Activated T-helper 1 cell treated with Interleukin-2 at 50 U/mL for 16 hours (primary cell): Measurements from ENCODE around the gene ZNF524.

ENCODE experiments used
- DNase-seq: peaks from one replicate; pipeline ENCODE4 v3.0.0-alpha.2; 2020; ENCODE audit warnings: low read depth

The ZNF524 gene

GRCh38 chr19:55620410-55621204, 20.5 kb downstream of the ZNF524 start:
- DNase-seq: no peak

DNA sequence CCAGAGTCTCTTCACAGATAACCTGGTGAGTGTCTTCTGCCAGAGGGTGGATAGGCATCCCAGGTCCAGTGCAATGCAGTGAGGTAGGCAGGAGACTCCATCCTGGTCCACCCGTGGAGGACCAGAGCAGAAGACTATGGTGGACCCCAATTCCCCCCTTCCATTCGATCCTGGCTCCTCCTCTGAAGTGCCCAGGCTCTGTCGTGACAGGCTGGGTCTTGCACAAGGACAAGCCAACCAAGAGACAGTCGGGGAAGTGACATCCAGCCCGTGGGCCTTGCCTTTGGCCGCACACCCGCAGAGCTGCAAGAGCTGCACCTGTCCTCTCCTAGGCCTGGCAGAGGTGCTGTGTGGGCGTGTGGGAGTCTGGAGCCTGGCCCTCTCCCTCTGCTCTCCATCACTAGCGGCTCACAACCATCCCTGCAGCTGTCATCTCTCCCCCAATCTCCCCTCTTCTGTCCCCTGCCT, 21.2 kb downstream of the ZNF524 start:
- DNase-seq: no peak

- no peak for DNase-seq
These were observed 21.7 kb downstream of the ZNF524 start for GRCh38 chr19:55621673-55622231.

DNA sequence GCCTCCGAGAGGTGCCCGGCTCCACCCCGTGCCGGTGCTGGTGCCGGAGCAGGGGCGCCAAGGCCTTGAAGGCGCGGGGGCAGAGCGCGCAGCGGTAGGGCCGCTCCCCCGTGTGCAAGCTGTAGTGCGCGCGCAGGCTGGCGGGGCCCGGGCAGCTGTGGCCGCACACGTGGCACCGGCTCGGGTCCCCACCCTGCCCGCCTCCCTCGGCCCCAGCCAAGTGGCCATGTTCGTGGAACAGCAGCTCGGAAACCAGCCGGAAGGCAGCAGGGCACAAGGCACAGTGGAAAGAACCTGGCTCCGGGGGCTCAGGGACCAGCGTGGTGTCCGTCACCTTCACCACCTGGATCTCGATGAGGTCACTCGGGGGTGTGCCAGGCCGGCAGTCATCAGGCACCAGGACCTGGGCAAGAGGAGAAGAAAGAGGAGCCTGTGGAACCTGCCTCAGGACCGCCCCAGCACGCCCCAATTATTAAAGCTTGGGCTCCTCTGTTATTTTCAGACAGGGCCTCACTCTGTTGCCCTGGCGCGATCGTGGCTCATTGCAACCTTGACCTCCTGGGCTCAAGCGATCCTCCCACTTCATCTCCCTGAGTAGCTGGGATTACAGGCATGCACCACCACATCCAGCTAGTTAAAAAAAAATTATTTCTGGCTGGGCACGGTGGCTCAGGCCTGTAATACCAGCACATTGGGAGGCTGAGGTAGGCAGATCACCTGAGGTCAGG, 22.3 kb downstream of the ZNF524 start:
- no peak for DNase-seq

- no peak for DNase-seq
These were observed 23.0 kb downstream of the ZNF524 start for GRCh38 chr19:55623130-55623529.

- no peak for DNase-seq
These were observed 23.5 kb downstream of the ZNF524 start for GRCh38 chr19:55623561-55623960.

DNA sequence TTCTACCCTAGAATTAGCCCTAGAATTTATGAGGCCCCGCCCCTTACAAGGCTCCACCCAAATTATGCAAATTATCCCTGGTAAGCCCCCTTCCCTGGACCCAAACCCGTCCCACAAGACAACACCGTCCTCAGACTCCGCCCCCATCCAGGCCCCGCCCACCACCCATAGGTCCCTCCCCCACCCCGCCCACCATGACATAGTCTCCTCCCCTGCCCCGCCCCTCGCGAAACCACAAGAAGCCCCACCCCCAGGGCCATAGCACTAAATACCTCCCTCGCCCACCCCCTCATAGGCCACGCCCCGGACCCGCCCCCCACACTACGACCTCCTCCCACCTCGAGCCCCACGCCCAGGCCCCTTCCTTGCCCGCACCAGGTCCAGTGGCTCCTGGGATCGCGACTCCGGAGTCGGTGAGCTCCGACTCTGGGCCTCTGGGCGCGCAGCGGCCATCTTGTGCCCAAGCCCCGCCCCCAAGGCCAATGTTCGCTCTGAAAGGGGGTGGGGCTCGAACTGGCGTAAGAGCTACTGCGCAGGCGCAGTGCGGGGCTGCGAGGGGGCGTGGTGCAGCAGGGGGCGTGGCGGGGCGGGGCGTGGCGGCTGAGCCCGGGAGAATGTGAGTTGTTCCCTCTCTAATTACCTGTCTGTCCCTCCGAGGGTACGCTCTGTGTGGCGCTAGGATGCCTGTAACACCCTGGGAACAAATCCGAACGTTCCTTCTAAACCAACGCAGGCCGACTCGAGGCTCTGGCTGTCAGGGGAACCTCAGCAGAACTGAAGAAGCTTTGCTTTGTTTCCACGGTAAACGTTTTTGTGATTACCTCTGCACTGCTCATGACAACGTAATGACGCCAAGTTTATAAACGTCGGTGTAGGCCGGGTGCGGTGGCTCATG, 24.3 kb downstream of the ZNF524 start, which contains the start of gene ZNF784:
Gene ZNF784, minus strand, starts transcription at position 458 of the 895 bp plus-strand sequence. Its CDS starts 5 bp downstream, at position 453.
- peak; percentile 88 for DNase-seq

- DNase-seq: no peak
These were observed 24.9 kb downstream of the ZNF524 start for GRCh38 chr19:55625004-55625326.

GRCh38 chr19:55626350-55626749, 26.3 kb downstream of the ZNF524 start:
- DNase-seq: peak; percentile 31

GRCh38 chr19:55632463-55632834, 32.4 kb downstream of the ZNF524 start:
- DNase-seq: peak; percentile 62

DNA sequence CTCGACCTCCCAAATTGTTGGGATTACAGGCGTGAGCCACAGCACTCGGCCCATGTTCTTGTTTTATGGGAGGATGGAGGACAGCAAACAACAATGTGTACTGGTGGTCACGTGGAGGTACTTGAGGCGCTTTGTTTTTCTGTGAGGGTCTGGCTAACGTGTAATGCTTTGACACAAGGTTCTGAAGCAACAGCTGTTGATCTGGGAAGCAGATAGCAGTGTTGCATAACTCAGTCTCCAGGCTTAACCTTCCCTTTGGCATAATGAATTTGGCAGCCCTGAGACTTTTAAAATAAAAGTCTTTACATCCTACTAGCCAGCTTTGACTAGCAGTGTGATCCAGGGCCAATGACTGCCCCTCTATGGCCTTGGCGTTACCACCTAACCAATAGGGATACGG, 33.8 kb downstream of the ZNF524 start:
- no peak for DNase-seq

- no peak for DNase-seq
These were observed 35.2 kb downstream of the ZNF524 start for GRCh38 chr19:55635334-55635717.

- DNase-seq: no peak
These were observed 35.9 kb downstream of the ZNF524 start for GRCh38 chr19:55635856-55636440.

- no peak for DNase-seq
These were observed 36.6 kb downstream of the ZNF524 start for GRCh38 chr19:55636723-55637122.

- DNase-seq: no peak
These were observed 37.4 kb downstream of the ZNF524 start for GRCh38 chr19:55637534-55637933.

- DNase-seq: peak; percentile 31
These were observed 38.8 kb downstream of the ZNF524 start for GRCh38 chr19:55638864-55639359.

GRCh38 chr19:55640043-55640576, 40.0 kb downstream of the ZNF524 start:
- peak; percentile 59 for DNase-seq

DNA sequence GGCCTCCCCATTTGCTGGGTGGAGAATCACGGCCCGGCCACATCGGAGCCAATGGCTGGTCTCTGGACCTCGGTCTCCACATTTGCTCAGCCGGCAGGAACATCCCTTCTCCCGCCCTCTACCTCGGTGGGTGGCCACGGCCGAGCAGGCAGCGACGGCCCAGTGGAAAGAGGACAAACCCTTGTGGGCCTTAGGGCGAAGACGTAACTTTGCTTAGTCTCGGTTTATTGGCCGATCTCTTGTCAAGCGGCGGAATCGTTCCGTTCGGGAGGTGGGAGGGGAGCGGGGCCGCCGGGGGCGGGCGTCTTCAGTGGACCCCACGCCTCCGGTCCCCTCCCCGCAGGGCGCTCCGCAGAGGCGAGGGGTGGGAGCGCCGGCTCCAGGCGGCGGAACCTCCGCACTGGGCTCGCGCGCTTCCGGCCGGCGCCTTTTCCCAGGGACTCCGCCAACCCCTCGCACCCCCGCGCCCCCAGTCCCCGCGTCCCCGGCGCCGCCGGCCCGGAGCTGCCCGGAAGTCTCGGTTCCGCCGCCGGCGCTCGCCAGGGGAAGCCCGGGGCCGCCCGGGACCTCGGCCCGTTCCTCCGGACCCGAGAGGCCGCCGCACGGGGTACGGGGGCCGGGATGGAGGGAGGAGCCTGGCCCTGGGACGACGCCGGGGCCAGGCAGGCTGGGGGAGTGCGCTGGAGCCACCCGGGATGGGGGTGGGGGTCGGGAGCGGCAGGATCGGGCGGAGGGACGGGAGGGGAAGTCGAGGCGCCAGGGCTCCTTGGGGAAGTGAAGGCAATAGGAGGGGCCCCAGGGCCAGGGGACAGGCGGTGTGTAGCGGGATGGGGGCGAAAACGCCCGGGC, 40.7 kb downstream of the ZNF524 start, which contains the start of gene ZNF580:
Gene ZNF580, plus strand, starts transcription at position 426 of the 849 bp plus-strand sequence. CDS start 1,507 bp downstream, outside the sequence.
- DNase-seq: peak; percentile 31

DNA sequence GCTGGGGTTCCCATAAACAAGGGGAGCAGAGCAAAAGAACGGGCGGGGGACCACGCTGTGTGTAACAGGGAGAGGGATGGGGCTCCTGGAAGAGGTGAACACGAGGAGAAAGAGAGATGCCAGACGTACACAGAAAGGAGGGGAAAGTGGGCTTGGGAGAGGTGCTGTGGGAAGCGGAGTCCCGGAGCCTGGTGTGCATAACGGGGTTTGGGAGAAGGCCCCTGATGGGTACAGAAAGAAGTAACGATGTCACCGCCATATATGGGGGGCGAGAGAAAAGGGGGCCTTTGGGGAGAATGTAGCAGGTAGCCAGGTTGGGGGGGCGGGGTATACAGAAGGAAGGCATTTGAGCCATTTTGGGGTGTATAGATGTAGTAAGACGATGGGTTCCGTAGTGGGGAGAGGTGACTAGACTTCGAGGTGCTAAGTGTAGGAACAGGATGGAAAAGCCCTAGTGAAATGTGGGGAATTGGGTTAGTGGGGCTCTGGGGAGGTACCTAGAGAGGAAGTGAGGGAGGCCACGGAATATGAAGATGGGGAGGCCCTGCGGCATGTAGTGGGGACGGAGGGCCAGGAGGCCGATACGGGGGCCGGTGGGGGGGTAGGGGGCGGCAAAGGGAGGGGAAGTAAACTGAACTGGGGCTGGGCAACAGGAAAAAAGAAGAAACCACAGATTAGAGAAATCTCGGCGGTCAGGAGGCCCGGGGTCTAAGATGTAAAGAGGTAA, 41.5 kb downstream of the ZNF524 start:
- no peak for DNase-seq
